Measurements from ENCODE around the gene GSTA2.
"Not testable (repeated sequence)": the region's sequence is repeated elsewhere in the genome, so short reads cannot be mapped to it uniquely, and the experiment has no call there.

Gene GSTA2

DNA sequence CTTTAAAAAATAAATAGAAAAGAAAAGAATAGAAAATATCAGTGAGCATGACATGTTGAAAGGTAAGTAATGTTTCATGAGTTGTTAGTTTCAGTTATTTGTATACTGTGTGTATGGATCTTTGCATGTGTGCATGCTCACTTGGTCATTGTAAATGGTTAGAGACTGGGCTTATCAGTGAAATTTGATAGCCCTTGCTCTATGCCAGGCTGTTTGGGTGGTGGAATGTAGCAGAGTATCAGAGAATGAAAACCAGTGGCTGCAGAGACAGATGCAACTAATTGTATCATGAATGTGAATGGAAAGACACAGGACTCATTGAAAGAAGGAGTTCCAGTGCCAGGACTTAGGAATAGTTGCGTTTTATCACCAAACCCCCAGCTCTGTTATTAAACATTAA lies 4.2 kb downstream of the GSTA2 start:
- DNase-seq, result no peak

DNA sequence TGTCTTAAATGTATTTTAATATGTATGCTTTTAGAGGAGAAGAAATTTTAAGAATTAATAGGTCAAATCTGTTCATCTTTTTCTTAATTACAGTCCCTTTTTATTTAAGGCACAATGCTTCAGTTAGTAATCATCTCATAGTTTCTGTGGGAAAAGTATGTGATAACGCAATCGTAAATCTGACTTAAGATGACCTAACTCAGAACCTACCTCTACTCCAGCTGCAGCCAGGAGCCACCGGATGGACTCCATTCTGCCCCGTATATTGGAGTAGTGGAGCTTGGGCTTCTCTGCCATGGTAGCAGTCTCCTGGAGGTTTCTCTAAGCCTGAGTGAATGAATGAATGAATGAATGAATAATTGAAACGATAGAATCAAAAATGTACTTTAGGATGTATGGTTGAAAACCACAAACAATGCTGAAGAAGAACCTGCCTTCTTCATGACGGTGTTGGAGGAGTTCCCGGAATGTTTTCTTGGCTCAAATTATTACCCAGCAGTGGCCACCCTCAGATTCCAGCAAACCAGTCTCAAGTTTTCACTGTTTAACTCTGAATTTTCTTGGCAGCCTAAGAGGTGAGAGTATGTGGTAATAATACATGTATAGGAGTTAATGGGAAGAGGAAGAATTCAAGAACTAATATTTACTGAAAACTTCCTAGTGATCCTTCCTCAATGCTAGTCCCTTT lies 5.5 kb downstream of the GSTA2 start:
- not testable (repeated sequence) for DNase-seq

DNA sequence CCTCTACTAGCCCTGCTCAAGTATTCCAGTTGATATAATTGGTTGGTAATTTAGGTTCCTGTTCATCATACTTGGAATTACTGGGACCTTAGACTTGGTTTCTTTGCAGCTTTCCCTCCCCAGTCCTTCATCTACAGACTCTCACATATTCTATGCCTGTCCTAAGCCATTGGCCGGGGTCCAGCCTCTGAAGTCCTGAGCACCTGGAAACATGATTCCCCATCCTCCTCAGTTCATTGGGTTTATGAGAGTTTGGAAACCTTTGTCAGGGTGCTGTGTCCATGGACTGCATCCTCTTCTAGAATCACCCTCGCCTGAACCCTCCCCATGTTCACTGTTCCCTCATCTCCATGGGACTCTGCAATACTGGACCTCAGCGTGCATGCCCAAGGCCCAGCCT lies 8.8 kb downstream of the GSTA2 start:
- no peak for DNase-seq

GRCh38 chr6:52753137-52753536 lies 10.1 kb downstream of the GSTA2 start:
- DNase-seq, result not testable (repeated sequence)

- DNase-seq, result no peak
Observed at GRCh38 chr6:52752310-52752709, 11.0 kb downstream of the GSTA2 start.

- DNase-seq, result peak; percentile 20
Observed at GRCh38 chr6:52749556-52750152, 13.6 kb downstream of the GSTA2 start.

- not testable (repeated sequence) for DNase-seq
Observed at GRCh38 chr6:52747301-52747700, 16.0 kb downstream of the GSTA2 start.

- DNase-seq, result no peak
Observed at GRCh38 chr6:52746213-52746612, 17.1 kb downstream of the GSTA2 start.

- no peak for DNase-seq
Observed at GRCh38 chr6:52745764-52746201, 17.5 kb downstream of the GSTA2 start.

- DNase-seq, result no peak
Observed at GRCh38 chr6:52741872-52742271, 21.4 kb downstream of the GSTA2 start.

DNA sequence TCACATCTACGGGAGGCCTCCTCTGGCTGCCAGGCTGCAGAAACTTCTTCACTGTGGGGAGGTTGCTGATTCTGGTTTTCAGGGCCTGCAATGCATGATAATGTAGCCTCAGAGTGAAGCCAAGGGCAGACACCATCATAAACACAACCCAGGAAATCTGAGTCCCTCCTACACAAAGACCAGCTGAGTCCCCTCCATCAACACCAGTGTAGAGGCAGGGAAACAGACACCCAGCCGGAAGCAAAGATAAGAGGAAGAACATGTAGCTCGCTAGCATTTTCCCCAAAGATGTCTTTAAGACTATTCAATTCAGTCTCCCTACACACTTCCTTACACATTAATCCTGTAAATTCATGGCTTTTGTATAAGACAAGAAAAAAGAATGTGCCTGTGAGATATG lies 23.6 kb downstream of the GSTA2 start:
- no peak for DNase-seq

DNA sequence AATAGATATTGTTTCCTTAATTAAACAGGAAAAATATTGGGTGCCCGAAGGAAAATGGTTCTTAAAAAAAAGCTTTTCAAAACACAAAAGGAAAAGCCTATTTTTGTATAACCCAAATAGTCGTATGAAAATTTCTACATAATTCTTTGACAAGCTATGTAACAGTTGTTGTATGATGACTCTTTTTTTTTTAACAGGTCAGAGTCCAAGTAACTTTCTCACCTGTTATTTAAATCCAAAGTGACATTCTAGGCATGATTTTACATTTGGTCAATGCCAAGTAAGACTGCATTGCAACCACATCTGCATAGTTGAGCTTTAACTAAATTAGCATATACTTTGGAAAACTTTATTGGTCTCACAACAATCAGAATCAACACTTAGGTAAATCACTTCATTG lies 24.1 kb downstream of the GSTA2 start:
- DNase-seq, result no peak

DNA sequence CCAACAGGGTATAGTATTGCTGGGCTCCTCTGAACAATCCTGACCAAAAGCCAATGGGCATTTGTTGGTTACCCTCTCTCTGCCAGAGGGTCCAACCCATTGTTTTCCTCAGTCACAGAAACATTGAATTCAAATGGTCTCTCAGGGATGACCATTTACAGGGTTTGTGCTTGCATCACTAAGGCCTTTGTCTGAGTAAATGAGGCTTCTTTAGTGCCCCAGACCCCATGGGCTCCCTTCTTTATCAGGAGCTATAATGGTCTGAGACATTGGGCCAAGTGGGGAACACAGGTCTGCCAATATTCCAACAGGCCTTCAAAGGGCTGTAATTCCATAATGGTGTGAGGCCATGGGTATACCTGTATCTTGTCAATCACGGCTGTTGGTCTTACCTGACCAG lies 27.1 kb downstream of the GSTA2 start:
- no peak for DNase-seq

DNA sequence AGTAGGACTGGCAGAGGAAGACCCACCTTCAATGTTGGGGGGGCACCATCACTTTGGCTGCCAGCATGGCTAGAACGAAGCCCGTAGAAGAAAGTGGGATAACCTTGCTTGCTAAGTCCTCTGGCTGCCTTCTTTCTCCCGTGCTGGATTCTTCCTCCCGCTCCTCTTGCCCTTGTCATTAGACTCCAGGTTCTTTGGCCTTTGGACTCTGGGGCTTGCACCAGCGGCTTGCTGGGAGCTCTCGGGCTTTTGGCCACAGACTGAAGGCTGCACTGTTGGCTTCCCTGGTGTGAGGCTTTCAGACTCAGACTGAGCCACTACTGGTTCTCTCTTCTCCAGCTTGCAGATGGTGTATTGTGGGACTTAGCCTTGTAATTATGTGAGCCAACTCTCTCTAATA lies 28.2 kb downstream of the GSTA2 start:
- no peak for DNase-seq

DNA sequence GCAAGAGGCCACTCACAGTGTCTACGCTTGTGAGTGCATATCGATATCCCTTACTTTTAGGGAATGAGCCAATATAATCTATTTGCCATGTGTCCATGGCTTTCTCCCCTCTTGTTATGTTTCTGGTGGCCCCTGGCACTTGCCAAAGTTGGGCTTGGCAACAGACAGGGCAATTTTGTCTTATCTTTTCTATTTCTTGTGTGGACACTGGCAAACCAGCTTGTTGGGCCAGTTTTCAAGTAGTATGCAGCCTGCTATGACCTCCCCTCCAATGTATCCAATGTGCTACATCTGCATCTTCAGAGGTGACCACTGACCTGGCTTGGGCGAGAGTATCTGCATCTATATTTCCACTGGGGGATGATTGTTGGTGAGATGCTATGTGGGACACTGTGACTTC lies 29.2 kb downstream of the GSTA2 start:
- no peak for DNase-seq

DNA sequence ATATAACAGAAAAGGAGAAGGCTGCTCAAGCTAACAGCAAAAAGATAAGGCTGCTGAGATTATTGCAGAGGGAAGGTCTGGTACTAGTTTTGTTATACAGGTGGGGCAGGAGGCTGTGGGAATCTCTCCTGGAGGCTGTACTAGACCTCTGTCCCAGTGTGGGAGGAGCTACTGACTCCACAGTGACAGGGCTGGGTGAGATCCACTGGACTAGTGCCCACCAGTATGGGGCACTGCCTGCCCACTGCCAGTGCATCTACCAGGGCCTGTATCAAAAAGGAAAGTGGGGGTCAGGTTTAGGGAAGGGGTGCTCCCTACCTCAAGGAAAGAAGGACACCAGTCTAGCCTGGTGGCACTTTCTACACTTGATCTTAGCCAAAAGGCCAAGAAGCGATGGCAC lies 30.1 kb downstream of the GSTA2 start:
- DNase-seq, result no peak

- no peak for DNase-seq
Observed at GRCh38 chr6:52731719-52732118, 31.6 kb downstream of the GSTA2 start.

- DNase-seq, result no peak
Observed at GRCh38 chr6:52729576-52729975, 33.7 kb downstream of the GSTA2 start.

- DNase-seq, result no peak
Observed at GRCh38 chr6:52728394-52728793, 34.9 kb downstream of the GSTA2 start.

DNA sequence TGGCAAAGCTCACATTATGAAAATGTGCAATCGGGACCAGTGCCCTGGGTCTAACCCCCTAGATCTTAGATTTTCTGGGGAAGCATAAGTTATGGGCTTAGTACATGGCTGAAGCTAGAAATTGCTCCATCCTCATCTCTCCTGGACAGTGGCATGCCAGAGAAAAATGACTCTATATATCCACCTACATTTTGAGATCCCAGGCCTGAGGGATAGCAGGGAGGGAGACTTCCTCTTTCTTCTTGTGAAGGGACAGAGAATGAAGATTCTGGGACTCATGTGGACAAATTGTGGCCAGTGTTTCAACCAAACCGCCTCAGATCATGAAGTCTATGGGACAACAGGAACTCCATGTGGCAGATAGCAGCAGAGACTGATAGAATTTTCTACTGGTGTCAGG lies 35.4 kb downstream of the GSTA2 start:
- no peak for DNase-seq

GRCh38 chr6:52726741-52727535 lies 36.3 kb downstream of the GSTA2 start:
- DNase-seq, result no peak

- DNase-seq, result no peak
Observed at GRCh38 chr6:52726193-52726542, 37.1 kb downstream of the GSTA2 start.

GRCh38 chr6:52725535-52726192 lies 37.6 kb downstream of the GSTA2 start:
- no peak for DNase-seq

DNA sequence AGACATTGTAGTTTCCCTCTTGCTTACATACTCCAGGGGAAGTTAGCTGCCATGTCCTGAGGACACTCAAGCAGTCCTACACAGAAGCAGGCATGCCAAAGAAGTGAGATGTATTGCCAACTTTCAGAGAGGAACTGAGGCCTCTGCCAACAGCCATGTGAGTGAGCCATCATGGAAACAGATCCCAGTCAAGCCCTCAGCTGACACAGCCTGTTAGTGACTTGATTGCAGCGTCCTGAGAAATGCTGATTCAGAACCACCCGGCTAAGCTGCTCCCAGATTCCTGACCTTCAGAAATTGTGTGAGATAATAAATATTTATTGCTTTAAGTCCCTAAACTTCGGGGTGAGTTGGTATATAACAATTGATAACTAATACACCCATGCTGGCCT lies 38.1 kb downstream of the GSTA2 start:
- no peak for DNase-seq

Data from NCI-H2107 (cell line).